Measurements from ENCODE around the gene FHOD3.

GRCh38 chr18:36817039-36817438, 519.5 kb downstream of the FHOD3 start:
- TF ChIP-seq KLF10 (tag by site-specific recombination; IDR thresholded peaks at IDR 0.05) (no peak), SETDB1 (IDR thresholded peaks at IDR 0.05; ENCODE audit: insufficient read length, low read length) (no peak), ZBTB1 (tag by site-specific recombination; IDR thresholded peaks at IDR 0.05) (no peak), ZNF707 (tag by site-specific recombination; IDR thresholded peaks at IDR 0.05) (no peak), ZNF423 (tag by site-specific recombination; IDR thresholded peaks at IDR 0.05) (no peak), ZBTB10 (tag by site-specific recombination; IDR thresholded peaks at IDR 0.05) (no peak), ZFP69B (tag by site-specific recombination; IDR thresholded peaks at IDR 0.05) (no peak), TRIM28 (IDR thresholded peaks at IDR 0.05; ENCODE audit: borderline replicate concordance, low read length) (no peak), MZF1 (tag by site-specific recombination; IDR thresholded peaks at IDR 0.05; ENCODE audit: borderline replicate concordance) (no peak), KLF1 (tag by site-specific recombination; IDR thresholded peaks at IDR 0.05) (no peak), ZNF335 (tag by site-specific recombination; conservative IDR thresholded peaks at IDR 0.05) (no peak)
- TF ChIP-seq, protein P1, sequence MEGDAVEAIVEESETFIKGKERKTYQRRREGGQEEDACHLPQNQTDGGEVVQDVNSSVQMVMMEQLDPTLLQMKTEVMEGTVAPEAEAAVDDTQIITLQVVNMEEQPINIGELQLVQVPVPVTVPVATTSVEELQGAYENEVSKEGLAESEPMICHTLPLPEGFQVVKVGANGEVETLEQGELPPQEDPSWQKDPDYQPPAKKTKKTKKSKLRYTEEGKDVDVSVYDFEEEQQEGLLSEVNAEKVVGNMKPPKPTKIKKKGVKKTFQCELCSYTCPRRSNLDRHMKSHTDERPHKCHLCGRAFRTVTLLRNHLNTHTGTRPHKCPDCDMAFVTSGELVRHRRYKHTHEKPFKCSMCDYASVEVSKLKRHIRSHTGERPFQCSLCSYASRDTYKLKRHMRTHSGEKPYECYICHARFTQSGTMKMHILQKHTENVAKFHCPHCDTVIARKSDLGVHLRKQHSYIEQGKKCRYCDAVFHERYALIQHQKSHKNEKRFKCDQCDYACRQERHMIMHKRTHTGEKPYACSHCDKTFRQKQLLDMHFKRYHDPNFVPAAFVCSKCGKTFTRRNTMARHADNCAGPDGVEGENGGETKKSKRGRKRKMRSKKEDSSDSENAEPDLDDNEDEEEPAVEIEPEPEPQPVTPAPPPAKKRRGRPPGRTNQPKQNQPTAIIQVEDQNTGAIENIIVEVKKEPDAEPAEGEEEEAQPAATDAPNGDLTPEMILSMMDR (tag by site-specific recombination; IDR thresholded peaks at IDR 0.05), result no peak
- TF ChIP-seq, protein P2, sequence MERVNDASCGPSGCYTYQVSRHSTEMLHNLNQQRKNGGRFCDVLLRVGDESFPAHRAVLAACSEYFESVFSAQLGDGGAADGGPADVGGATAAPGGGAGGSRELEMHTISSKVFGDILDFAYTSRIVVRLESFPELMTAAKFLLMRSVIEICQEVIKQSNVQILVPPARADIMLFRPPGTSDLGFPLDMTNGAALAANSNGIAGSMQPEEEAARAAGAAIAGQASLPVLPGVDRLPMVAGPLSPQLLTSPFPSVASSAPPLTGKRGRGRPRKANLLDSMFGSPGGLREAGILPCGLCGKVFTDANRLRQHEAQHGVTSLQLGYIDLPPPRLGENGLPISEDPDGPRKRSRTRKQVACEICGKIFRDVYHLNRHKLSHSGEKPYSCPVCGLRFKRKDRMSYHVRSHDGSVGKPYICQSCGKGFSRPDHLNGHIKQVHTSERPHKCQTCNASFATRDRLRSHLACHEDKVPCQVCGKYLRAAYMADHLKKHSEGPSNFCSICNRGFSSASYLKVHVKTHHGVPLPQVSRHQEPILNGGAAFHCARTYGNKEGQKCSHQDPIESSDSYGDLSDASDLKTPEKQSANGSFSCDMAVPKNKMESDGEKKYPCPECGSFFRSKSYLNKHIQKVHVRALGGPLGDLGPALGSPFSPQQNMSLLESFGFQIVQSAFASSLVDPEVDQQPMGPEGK (tag by site-specific recombination; IDR thresholded peaks at IDR 0.05), result no peak
